ENCODE measurements around the gene CDK5RAP3. TPM values are rescaled to one million over a fixed set of nuclear protein-coding genes. Genes with fewer than 3 reads are reported as not detected.
A peak's percentile ranks its signal among the peaks of the same experiment; 100 is the strongest.

Gene CDK5RAP3
- total RNA-seq, 1 donor from 2014 or later, result 148 TPM

DNA sequence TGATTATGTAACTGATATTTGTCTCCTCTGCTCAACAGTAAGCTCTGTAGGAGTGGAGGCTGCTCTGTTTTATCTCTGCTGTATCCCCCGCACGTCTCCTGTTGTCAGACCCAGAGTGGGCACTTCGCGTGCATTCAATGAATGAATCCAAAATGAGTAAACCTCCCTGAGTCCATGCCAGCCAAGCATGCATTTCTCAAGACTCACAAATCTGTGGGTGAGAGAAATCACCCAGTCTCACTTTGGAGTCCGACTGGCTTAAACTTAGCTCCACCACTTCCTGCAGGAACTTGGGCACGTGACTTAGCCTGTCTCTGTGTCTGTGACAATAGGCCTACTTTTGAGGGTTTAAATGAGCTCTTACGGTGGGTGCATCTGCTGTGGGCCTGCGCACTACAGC is 25.8 kb upstream of the CDK5RAP3 start:
- Mint-ChIP-seq H3K4me3 (ENCODE audit: unreplicated experiment) (no peak overlapping the region), H3K36me3 (ENCODE audit: unreplicated experiment) (no peaks in the 10 kb centered on the region), H3K4me1 (ENCODE audit: unreplicated experiment) (peaks cover 20% of the 10 kb centered on the region), H3K9me3 (ENCODE audit: unreplicated experiment) (no peaks in the 10 kb centered on the region), H3K27me3 (ENCODE audit: unreplicated experiment) (peaks cover 6% of the 10 kb centered on the region), H3K27ac (ENCODE audit: unreplicated experiment) (no peak overlapping the region)
- TF ChIP-seq, protein P1, sequence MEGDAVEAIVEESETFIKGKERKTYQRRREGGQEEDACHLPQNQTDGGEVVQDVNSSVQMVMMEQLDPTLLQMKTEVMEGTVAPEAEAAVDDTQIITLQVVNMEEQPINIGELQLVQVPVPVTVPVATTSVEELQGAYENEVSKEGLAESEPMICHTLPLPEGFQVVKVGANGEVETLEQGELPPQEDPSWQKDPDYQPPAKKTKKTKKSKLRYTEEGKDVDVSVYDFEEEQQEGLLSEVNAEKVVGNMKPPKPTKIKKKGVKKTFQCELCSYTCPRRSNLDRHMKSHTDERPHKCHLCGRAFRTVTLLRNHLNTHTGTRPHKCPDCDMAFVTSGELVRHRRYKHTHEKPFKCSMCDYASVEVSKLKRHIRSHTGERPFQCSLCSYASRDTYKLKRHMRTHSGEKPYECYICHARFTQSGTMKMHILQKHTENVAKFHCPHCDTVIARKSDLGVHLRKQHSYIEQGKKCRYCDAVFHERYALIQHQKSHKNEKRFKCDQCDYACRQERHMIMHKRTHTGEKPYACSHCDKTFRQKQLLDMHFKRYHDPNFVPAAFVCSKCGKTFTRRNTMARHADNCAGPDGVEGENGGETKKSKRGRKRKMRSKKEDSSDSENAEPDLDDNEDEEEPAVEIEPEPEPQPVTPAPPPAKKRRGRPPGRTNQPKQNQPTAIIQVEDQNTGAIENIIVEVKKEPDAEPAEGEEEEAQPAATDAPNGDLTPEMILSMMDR (IDR thresholded peaks at IDR 0.05), result no peak
- no peak for DNase-seq (ENCODE audit: extremely low spot score, unreplicated experiment)

DNA sequence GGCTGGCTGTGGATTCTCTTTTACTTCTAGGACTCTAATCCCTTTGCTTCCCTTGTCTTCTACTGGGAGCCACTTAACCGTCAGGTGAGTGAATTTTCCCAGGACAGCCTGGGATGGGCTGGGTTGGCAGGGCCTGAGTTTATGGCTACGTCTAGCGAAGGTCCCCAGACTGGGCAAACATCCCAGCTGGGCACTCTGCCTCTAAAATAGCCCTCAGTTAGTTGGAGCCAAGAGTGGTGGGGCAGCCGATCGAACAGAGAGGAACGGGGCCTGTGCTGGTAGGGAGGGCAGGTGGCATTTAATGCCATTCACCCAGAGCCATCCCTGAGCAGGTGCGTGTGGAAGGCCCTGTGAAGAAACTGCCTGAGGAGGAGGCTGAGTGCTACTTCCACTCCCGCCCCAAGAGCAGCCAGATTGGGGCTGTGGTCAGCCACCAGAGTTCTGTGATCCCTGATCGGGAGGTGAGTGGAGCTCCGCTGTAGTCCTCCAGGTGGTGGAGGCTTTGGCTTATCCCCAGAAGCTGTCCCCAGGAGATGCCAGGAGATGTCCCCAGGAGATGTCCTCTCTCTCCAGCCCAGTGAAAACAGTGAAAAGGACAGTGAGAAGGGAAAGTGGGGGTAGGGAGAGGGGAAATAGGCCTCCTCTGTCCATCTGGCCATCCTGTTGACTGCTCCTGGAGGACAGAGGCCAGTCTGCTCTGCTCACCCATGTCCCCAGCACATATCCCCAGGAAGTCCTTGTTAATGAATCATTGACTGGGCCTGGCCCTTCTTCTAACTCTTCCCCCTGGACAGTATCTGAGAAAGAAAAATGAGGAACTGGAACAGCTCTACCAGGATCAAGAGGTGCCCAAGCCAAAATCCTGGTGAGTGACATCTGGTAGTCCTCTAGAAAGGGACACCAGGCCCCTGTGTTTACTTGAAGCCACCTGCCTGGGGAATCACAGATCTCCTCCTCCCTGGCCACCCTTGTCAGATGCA is 25.1 kb upstream of the CDK5RAP3 start:
- DNase-seq (ENCODE audit: extremely low spot score, unreplicated experiment), result no peak
- Mint-ChIP-seq H3K27ac (ENCODE audit: unreplicated experiment) (no peak overlapping the region), H3K36me3 (ENCODE audit: unreplicated experiment) (no peaks in the 10 kb centered on the region), H3K4me3 (ENCODE audit: unreplicated experiment) (no peak overlapping the region), H3K27me3 (ENCODE audit: unreplicated experiment) (peaks cover 3% of the 10 kb centered on the region), H3K4me1 (ENCODE audit: unreplicated experiment) (peaks cover 18% of the 10 kb centered on the region), H3K9me3 (ENCODE audit: unreplicated experiment) (no peaks in the 10 kb centered on the region)
- TF ChIP-seq, protein P1 (IDR thresholded peaks at IDR 0.05), result no peak

DNA sequence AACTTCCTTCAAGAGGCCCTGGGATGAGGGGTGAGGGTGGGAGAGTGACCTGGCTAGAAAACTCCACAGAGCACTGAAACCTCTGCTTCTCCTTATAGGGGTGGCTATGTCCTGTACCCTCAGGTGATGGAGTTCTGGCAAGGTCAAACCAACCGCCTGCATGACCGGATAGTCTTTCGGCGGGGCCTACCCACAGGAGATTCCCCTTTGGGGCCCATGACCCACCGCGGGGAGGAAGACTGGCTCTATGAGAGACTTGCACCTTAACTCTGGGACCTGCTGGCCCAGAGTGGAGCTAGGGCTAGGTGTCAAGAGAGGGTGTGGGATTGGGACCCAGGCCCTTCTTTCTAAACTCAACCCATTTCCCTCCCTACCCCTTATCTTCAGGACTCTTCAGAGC is 24.4 kb upstream of the CDK5RAP3 start:
- Mint-ChIP-seq H3K36me3 (ENCODE audit: unreplicated experiment) (no peaks in the 10 kb centered on the region), H3K4me1 (ENCODE audit: unreplicated experiment) (peaks cover 14% of the 10 kb centered on the region), H3K27me3 (ENCODE audit: unreplicated experiment) (no peaks in the 10 kb centered on the region), H3K27ac (ENCODE audit: unreplicated experiment) (no peak overlapping the region), H3K4me3 (ENCODE audit: unreplicated experiment) (no peak overlapping the region), H3K9me3 (ENCODE audit: unreplicated experiment) (no peaks in the 10 kb centered on the region)
- TF ChIP-seq, protein P1 (IDR thresholded peaks at IDR 0.05), result no peak
- no peak for DNase-seq (ENCODE audit: extremely low spot score, unreplicated experiment)

DNA sequence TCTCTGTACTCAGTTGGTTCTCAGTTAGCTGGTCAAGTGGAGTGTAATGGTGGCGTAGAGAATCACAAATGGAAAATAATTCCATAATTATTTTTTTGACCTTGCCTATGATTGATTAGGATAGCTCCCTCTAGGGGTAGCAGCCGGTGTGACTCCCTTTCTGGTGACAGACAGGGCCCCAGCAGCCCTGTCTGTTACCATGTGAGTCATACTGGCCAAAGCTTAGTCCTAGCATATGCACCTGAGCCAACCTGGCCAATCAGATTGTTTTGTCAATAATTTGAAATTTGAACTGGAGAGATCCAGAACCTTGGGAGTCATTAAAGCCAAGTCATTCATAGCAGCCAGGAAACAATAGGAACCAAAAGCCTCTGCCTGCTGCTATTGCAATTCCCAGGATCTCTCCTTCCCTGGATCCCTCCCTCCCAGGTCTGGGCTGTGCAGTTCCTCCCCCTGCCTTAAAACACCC is 23.9 kb upstream of the CDK5RAP3 start:
- Mint-ChIP-seq H3K9me3 (ENCODE audit: unreplicated experiment) (no peaks in the 10 kb centered on the region), H3K4me3 (ENCODE audit: unreplicated experiment) (no peak overlapping the region), H3K4me1 (ENCODE audit: unreplicated experiment) (peaks cover 12% of the 10 kb centered on the region), H3K36me3 (ENCODE audit: unreplicated experiment) (no peaks in the 10 kb centered on the region), H3K27ac (ENCODE audit: unreplicated experiment) (peak overlapping the region; percentile 34), H3K27me3 (ENCODE audit: unreplicated experiment) (no peaks in the 10 kb centered on the region)
- DNase-seq (ENCODE audit: extremely low spot score, unreplicated experiment), result no peak
- TF ChIP-seq, protein P1 (IDR thresholded peaks at IDR 0.05), result peak; percentile 73

DNA sequence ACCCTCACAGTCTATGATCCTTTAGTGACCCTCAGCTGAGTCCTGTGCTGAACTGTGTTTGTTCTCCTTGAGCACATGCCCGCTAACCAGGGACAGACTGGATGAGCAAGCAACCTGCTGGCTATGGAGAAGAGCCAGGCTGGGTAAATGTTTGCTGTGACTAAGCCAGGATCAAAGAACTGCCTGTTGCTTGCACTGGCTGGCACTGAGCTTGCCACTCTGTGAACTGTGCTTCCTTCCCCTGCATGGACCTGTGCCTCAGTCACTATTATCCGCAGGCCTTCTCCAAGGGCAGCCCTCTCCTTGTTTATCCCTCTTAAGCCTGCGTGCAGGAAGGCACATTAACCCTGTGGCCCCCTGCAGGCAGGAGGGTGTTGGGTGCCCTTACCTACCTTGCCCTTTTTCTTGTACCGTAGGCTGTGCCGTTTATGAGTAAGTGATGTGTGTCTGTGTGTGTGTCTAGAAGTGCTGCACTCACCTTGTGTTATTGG is 22.2 kb upstream of the CDK5RAP3 start:
- DNase-seq (ENCODE audit: extremely low spot score, unreplicated experiment), result no peak
- H3K27ac Mint-ChIP-seq (ENCODE audit: unreplicated experiment), result no peak overlapping the region
- TF ChIP-seq, protein P1 (IDR thresholded peaks at IDR 0.05), result no peak
- H3K27me3 Mint-ChIP-seq (ENCODE audit: unreplicated experiment), result no peaks in the 10 kb centered on the region
- H3K4me3 Mint-ChIP-seq (ENCODE audit: unreplicated experiment), result no peak overlapping the region
- H3K36me3 Mint-ChIP-seq (ENCODE audit: unreplicated experiment), result no peaks in the 10 kb centered on the region
- peaks cover 7% of the 10 kb centered on the region for H3K4me1 Mint-ChIP-seq (ENCODE audit: unreplicated experiment)
- no peaks in the 10 kb centered on the region for H3K9me3 Mint-ChIP-seq (ENCODE audit: unreplicated experiment)
